ENCODE data around the gene ZCRB1.

Gene ZCRB1

DNA sequence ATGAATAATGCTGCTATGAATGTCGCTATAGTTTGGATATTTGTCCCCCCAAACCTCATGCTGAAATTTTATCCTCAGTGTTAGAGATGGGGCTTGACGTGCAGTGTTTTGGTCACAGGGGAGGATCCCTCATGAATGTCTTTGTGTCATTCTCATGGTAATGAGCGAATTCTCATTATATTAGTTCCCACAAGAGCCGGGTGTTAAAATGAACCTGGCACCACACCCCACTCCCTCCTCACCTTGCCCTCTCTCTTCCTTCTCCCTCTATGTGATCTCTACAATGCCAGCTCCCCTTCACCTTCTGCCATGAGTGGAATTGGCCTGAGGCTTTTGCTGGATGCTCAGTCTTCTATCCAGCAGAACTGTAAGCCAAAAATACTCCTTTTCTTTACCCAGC lies 50.4 kb downstream of the ZCRB1 start:
- no peak for DNase-seq (ENCODE audit: low read depth in 1 of 2, low spot score in 1 of 2)
- no peak overlapping the region for H3K27ac ChIP-seq (replicated peaks)
- H3K27me3 ChIP-seq (ENCODE audit: insufficient read depth, poor library complexity, severe bottlenecking) = no peaks in the 10 kb centered on the region
- H3K4me3 ChIP-seq (replicated peaks; ENCODE audit: insufficient read depth, low read length) = no peak overlapping the region
- TF ChIP-seq GABPA (IDR thresholded peaks at IDR 0.05; ENCODE audit: low read depth) (no peak), POLR2AphosphoS5 (IDR thresholded peaks at IDR 0.05; ENCODE audit: low read depth) (no peak)

DNA sequence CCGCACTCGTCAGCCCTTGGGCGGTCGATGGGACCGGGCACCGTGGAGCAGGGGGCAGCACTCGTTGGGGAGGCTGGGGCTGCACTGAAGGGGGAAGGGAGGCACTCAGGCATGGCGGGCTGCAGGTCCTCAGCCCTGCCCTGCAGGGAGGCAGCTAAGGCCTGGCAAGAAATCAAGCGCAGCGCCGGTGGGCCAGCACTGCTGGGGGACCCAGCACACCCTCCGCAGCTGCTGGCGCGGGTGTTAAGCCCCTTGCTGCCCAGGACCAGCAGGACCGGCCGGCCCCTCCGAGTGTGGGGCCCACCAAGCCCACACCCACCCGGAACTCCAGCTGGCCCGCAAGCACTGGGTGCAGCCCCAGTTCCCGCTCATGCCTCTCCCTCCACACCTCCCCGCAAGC lies 52.2 kb downstream of the ZCRB1 start:
- H3K27me3 ChIP-seq (ENCODE audit: insufficient read depth, poor library complexity, severe bottlenecking) = no peaks in the 10 kb centered on the region
- no peak for TF ChIP-seq POLR2AphosphoS5 (IDR thresholded peaks at IDR 0.05; ENCODE audit: low read depth)
- TF ChIP-seq SPI1 (IDR thresholded peaks at IDR 0.05; ENCODE audit: borderline replicate concordance, low read depth) = no peak
- TF ChIP-seq, protein P1, sequence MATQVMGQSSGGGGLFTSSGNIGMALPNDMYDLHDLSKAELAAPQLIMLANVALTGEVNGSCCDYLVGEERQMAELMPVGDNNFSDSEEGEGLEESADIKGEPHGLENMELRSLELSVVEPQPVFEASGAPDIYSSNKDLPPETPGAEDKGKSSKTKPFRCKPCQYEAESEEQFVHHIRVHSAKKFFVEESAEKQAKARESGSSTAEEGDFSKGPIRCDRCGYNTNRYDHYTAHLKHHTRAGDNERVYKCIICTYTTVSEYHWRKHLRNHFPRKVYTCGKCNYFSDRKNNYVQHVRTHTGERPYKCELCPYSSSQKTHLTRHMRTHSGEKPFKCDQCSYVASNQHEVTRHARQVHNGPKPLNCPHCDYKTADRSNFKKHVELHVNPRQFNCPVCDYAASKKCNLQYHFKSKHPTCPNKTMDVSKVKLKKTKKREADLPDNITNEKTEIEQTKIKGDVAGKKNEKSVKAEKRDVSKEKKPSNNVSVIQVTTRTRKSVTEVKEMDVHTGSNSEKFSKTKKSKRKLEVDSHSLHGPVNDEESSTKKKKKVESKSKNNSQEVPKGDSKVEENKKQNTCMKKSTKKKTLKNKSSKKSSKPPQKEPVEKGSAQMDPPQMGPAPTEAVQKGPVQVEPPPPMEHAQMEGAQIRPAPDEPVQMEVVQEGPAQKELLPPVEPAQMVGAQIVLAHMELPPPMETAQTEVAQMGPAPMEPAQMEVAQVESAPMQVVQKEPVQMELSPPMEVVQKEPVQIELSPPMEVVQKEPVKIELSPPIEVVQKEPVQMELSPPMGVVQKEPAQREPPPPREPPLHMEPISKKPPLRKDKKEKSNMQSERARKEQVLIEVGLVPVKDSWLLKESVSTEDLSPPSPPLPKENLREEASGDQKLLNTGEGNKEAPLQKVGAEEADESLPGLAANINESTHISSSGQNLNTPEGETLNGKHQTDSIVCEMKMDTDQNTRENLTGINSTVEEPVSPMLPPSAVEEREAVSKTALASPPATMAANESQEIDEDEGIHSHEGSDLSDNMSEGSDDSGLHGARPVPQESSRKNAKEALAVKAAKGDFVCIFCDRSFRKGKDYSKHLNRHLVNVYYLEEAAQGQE (IDR thresholded peaks at IDR 0.05; ENCODE audit: insufficient replicate concordance, low read depth) = no peak
- TF ChIP-seq, protein P2, sequence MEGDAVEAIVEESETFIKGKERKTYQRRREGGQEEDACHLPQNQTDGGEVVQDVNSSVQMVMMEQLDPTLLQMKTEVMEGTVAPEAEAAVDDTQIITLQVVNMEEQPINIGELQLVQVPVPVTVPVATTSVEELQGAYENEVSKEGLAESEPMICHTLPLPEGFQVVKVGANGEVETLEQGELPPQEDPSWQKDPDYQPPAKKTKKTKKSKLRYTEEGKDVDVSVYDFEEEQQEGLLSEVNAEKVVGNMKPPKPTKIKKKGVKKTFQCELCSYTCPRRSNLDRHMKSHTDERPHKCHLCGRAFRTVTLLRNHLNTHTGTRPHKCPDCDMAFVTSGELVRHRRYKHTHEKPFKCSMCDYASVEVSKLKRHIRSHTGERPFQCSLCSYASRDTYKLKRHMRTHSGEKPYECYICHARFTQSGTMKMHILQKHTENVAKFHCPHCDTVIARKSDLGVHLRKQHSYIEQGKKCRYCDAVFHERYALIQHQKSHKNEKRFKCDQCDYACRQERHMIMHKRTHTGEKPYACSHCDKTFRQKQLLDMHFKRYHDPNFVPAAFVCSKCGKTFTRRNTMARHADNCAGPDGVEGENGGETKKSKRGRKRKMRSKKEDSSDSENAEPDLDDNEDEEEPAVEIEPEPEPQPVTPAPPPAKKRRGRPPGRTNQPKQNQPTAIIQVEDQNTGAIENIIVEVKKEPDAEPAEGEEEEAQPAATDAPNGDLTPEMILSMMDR (IDR thresholded peaks at IDR 0.05; ENCODE audit: insufficient read depth, low read length) = no peak
- no peak for DNase-seq (ENCODE audit: low read depth in 1 of 2, low spot score in 1 of 2)
- no peak overlapping the region for H3K27ac ChIP-seq (replicated peaks)
- no peak overlapping the region for H3K4me3 ChIP-seq (replicated peaks; ENCODE audit: insufficient read depth, low read length)

DNA sequence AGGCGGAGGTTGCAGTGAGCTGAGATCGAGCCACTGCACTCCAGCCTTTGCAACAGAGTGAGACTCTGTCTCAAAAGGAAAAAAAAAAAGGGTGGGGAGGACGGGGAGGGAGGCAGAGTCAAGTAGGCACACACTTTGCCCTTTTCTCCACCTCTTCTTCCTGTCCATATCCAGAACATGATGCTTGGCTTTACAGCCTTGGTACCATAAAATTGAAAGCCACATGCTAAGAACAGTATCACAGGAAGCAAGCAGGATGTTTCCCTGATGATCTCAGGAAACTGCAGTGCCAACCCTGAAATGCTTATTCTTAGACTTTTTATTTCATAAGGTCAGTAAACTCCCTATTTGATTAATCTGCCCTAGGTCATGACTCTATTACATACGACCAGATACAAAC lies 55.3 kb downstream of the ZCRB1 start:
- Histone ChIP-seq H3K4me3 (replicated peaks; ENCODE audit: insufficient read depth, low read length) (no peak overlapping the region), H3K27ac (replicated peaks) (no peak overlapping the region), H3K27me3 (ENCODE audit: insufficient read depth, poor library complexity, severe bottlenecking) (no peaks in the 10 kb centered on the region)
- no peak for DNase-seq (ENCODE audit: low read depth in 1 of 2, low spot score in 1 of 2)
- TF ChIP-seq POLR2AphosphoS5 (IDR thresholded peaks at IDR 0.05; ENCODE audit: low read depth) (no peak), GABPA (IDR thresholded peaks at IDR 0.05; ENCODE audit: low read depth) (no peak), SPI1 (IDR thresholded peaks at IDR 0.05; ENCODE audit: borderline replicate concordance, low read depth) (no peak)
- TF ChIP-seq, protein P1 (IDR thresholded peaks at IDR 0.05; ENCODE audit: insufficient replicate concordance, low read depth) = no peak
- TF ChIP-seq, protein P2 (IDR thresholded peaks at IDR 0.05; ENCODE audit: insufficient read depth, low read length) = no peak

DNA sequence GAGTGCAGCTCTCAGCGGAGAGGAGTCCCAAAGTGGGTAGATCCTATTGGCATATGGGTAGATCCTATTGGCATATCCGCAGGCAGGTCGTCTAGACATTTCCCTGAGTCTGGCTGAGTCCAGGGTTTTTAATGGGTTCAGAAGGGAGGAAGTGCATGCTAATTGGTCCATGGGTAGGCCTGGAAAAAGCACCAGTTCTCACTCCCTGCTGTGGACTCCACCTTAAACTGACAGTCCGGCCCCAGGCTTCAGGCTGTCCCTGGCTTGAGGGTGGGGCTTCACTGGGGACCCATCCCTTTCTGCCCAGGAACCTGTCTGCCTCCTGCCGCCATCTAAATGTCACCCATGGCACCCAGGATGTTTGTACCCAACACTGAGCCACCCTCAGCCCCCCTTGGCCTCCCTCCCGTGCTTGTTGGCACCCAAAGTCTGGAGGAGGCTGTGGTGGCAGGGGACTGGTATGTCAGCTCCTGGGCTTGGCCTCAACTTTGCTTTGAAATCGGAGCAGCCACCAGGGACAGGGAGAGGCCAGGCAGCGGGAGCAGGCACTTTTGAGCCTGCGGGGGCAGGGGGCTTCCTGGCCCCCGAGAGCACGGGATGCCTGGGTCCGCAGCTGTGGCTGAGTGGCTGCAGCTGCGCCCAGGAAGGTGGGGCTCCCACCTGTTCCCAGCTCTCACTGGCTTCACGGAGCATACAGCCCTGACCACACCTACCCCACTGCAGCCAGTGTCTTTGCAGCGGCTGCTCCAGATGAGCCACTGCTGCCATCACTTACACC lies 58.3 kb downstream of the ZCRB1 start:
- Histone ChIP-seq H3K4me3 (replicated peaks; ENCODE audit: insufficient read depth, low read length) (no peak overlapping the region), H3K27ac (replicated peaks) (no peak overlapping the region), H3K27me3 (ENCODE audit: insufficient read depth, poor library complexity, severe bottlenecking) (no peaks in the 10 kb centered on the region)
- TF ChIP-seq, protein P2 (IDR thresholded peaks at IDR 0.05; ENCODE audit: insufficient read depth, low read length) = no peak
- no peak for TF ChIP-seq GABPA (IDR thresholded peaks at IDR 0.05; ENCODE audit: low read depth)
- TF ChIP-seq, protein P1 (IDR thresholded peaks at IDR 0.05; ENCODE audit: insufficient replicate concordance, low read depth) = no peak
- no peak for TF ChIP-seq SPI1 (IDR thresholded peaks at IDR 0.05; ENCODE audit: borderline replicate concordance, low read depth)
- no peak for TF ChIP-seq POLR2AphosphoS5 (IDR thresholded peaks at IDR 0.05; ENCODE audit: low read depth)
- DNase-seq (ENCODE audit: low read depth in 1 of 2, low spot score in 1 of 2) = no peak
